NT2/D1 (cell line): ENCODE data around the gene SYNGR4.

Experiments
- YY1 ChIP-seq: IDR thresholded peaks from 2 replicates; pipeline ENCODE4 v1.6.1; 2011; ENCODE audit not compliant: insufficient read length, insufficient read depth
- ZNF274 ChIP-seq: IDR thresholded peaks from 2 replicates; pipeline ENCODE4 v1.6.1; 2011; ENCODE audit warnings: mild to moderate bottlenecking, low read depth, low read length

DNA sequence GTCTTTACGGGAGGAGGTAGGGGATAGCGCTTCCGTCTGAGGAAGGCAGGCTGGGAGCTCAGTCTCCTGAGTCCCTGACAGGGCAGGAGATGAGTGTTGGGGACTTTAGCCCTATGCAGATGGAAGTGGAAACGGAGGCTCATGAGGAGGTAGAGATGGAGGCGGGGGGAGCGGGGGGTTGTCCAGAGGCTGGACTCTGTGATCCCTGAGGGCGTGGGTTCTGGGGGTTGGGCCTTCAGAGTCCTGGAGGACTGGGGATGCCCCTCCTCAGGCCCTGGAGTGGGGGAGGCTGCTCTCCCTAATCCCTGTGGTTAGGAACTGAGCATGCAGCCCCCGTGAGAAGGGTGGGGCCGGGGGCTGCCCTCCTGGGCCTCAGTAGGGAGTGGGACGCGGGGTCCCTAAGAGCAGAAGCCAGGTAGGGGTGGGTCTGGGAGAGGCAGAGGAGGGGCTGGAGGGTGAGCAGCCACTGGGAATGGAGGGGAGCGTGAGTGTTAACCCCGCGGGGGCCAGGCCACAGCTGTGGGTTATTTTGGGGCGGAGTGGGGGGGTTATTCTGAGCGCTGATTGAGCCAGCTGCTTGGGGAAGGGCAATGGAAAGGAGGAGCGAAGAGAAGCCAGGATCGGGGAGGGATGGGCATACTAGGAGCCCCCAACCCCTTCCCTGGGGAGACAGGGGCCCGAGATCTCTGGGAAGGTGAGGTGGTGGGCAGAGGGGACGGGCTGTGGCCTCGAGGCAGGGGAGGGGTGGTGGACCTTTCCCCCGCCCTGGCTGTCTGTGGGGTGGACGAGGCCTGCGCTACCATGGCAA, 32.1 kb downstream of the SYNGR4 start:
- TF ChIP-seq ZNF274 (no peak), YY1 (no peak)
